Trophoblast cell (in vitro differentiated cells and primary cell): ENCODE results near the gene ABCE1.

Source experiments
- DNase-seq, 2 donors: peaks; one replicate each; pipeline ENCODE4 v3.0.0-alpha.2; 2016
- H2AFZ ChIP-seq: 2 replicates; pipeline ENCODE4 v1.6.1; 2013; ENCODE audit warnings: low read length, moderate library complexity, mild to moderate bottlenecking; ENCODE audit not compliant: insufficient read depth, poor library complexity
- H2AK5ac ChIP-seq: 2 replicates; pipeline ENCODE4 v1.6.1; 2013; ENCODE audit warnings: mild to moderate bottlenecking, low read length
- H2BK120ac ChIP-seq: 2 replicates; pipeline ENCODE4 v1.6.1; 2013; ENCODE audit warnings: low read length, mild to moderate bottlenecking, moderate library complexity; ENCODE audit not compliant: insufficient read depth, poor library complexity
- H2BK12ac ChIP-seq: 2 replicates; pipeline ENCODE4 v1.6.1; 2013; ENCODE audit warnings: mild to moderate bottlenecking, low read length, moderate library complexity
- H2BK5ac ChIP-seq: 2 replicates; pipeline ENCODE4 v1.6.1; 2013; ENCODE audit warnings: low read length, low read depth, moderate library complexity, mild to moderate bottlenecking; ENCODE audit not compliant: poor library complexity
- H3K14ac ChIP-seq: 2 replicates; pipeline ENCODE4 v1.6.1; 2013; ENCODE audit warnings: mild to moderate bottlenecking, low read length
- H3K18ac ChIP-seq: 2 replicates; pipeline ENCODE4 v1.6.1; 2013; ENCODE audit warnings: mild to moderate bottlenecking, low read length
- H3K23ac ChIP-seq: 2 replicates; pipeline ENCODE4 v1.6.1; 2013; ENCODE audit warnings: low read length
- H3K27ac ChIP-seq: 2 replicates; pipeline ENCODE4 v1.5.1; 2013; ENCODE audit warnings: low read depth, mild to moderate bottlenecking, inconsistent platforms, low read length, moderate library complexity
- H3K27me3 ChIP-seq: 2 replicates; pipeline ENCODE4 v1.6.1; 2013; ENCODE audit warnings: inconsistent platforms, mild to moderate bottlenecking, low read length, moderate library complexity; ENCODE audit not compliant: insufficient read depth
- H3K36me3 ChIP-seq, 2 experiments: 1 replicate in 1 of 2; 2 replicates in 1 of 2; pipeline ENCODE4 v1.6.1; 2013; ENCODE audit warnings: low read length in 2 of 2, mild to moderate bottlenecking in 2 of 2, moderate library complexity in 1 of 2; ENCODE audit not compliant: insufficient read depth in 2 of 2, control insufficient read depth in 1 of 2
- H3K4ac ChIP-seq: 2 replicates; pipeline ENCODE4 v1.6.1; 2013; ENCODE audit warnings: low read depth, mild to moderate bottlenecking, low read length, moderate library complexity
- H3K4me1 ChIP-seq, 2 experiments: 1 replicate in 1 of 2; 2 replicates in 1 of 2; pipeline ENCODE4 v1.6.1; 2013; ENCODE audit warnings: low read length in 2 of 2, mild to moderate bottlenecking in 2 of 2, moderate library complexity in 1 of 2; ENCODE audit not compliant: insufficient read depth in 2 of 2, control insufficient read depth in 1 of 2
- H3K4me2 ChIP-seq: 2 replicates; pipeline ENCODE4 v1.6.1; 2013; ENCODE audit warnings: inconsistent platforms, mild to moderate bottlenecking, low read length, moderate library complexity
- H3K4me3 ChIP-seq: 2 replicates; pipeline ENCODE4 v1.5.1; 2013; ENCODE audit warnings: mild to moderate bottlenecking, low read depth, low read length, inconsistent platforms
- H3K79me1 ChIP-seq: one replicate; pipeline ENCODE4 v1.6.1; 2013; ENCODE audit warnings: low read length
- H3K79me2 ChIP-seq: 2 replicates; pipeline ENCODE4 v1.6.1; 2013; ENCODE audit warnings: low read length, mild to moderate bottlenecking; ENCODE audit not compliant: control insufficient read depth, insufficient read depth, poor library complexity
- H3K9ac ChIP-seq: 2 replicates; pipeline ENCODE4 v1.6.1; 2013; ENCODE audit warnings: mild to moderate bottlenecking, low read length
- H3K9me3 ChIP-seq: 2 replicates; pipeline ENCODE4 v1.6.1; 2013; ENCODE audit warnings: low read depth, mild to moderate bottlenecking, control low read depth, inconsistent platforms, low read length; ENCODE audit not compliant: insufficient read depth
- H4K12ac ChIP-seq: 2 replicates; pipeline ENCODE4 v1.6.1; 2013; ENCODE audit warnings: low read depth, mild to moderate bottlenecking, low read length, moderate library complexity
- H4K8ac ChIP-seq: 2 replicates; pipeline ENCODE4 v1.6.1; 2013; ENCODE audit warnings: low read depth, mild to moderate bottlenecking, low read length, moderate library complexity
- H4K91ac ChIP-seq: one replicate; pipeline ENCODE4 v1.6.1; 2013; ENCODE audit warnings: low read depth, mild to moderate bottlenecking, low read length, moderate library complexity
- WGBS: extraction: QIAGEN DNeasy Blood & Tissue Kit; methylation state at CpG from one replicate; pipeline ENCODE4 v1.1.7; 2013; ENCODE audit warnings: missing lambda C conversion rate; ENCODE audit not compliant: insufficient read length, insufficient coverage; ENCODE audit errors: extremely low coverage; 5-methylcytosine and 5-hydroxymethylcytosine counted together

The ABCE1 gene

GRCh38 chr4:145069361-145069760 lies 28.8 kb upstream of the ABCE1 start:
- H4K8ac ChIP-seq = no peak overlapping the region
- H3K18ac ChIP-seq = no peak overlapping the region
- H2BK120ac ChIP-seq = no peak overlapping the region
- no peak overlapping the region for H3K14ac ChIP-seq
- H4K91ac ChIP-seq = no peak overlapping the region
- no peaks in the 10 kb centered on the region for H3K4me1 ChIP-seq
- no peaks in the 10 kb centered on the region for H3K27me3 ChIP-seq
- no peaks in the 10 kb centered on the region for H3K79me2 ChIP-seq
- H3K9me3 ChIP-seq = no peaks in the 10 kb centered on the region
- no peak overlapping the region for H3K27ac ChIP-seq
- no peak overlapping the region for H3K9ac ChIP-seq
- WGBS = no CpG with 5 or more reads among the region's 3 CpGs
- peaks cover 0 to 1% of the 10 kb centered on the region in 2 experiments for H3K36me3 ChIP-seq
- no peak overlapping the region for H3K4me2 ChIP-seq
- H4K12ac ChIP-seq = no peak overlapping the region
- no peak overlapping the region for H2BK5ac ChIP-seq
- H3K23ac ChIP-seq = no peak overlapping the region
- H3K4ac ChIP-seq = no peak overlapping the region
- peak in 1 of 2 donors; percentile 42 for DNase-seq
- H3K79me1 ChIP-seq = no peaks in the 10 kb centered on the region
- no peak overlapping the region for H2AK5ac ChIP-seq
- H3K4me3 ChIP-seq = no peak overlapping the region
- no peak overlapping the region for H2BK12ac ChIP-seq
- H2AFZ ChIP-seq = no peak overlapping the region

GRCh38 chr4:145071560-145071959 lies 26.6 kb upstream of the ABCE1 start:
- H4K12ac ChIP-seq = no peak overlapping the region
- peaks cover 4 to 6% of the 10 kb centered on the region in 2 experiments for H3K36me3 ChIP-seq
- no peaks in the 10 kb centered on the region for H3K4me1 ChIP-seq
- no peak overlapping the region for H3K4me2 ChIP-seq
- H2BK12ac ChIP-seq = no peak overlapping the region
- H3K27me3 ChIP-seq = no peaks in the 10 kb centered on the region
- H2AK5ac ChIP-seq = no peak overlapping the region
- no peak overlapping the region for H3K4ac ChIP-seq
- H3K4me3 ChIP-seq = no peak overlapping the region
- no peak overlapping the region for H3K18ac ChIP-seq
- H3K9ac ChIP-seq = no peak overlapping the region
- no peak overlapping the region for H4K91ac ChIP-seq
- H3K27ac ChIP-seq = no peak overlapping the region
- no peak overlapping the region for H4K8ac ChIP-seq
- H3K79me2 ChIP-seq = no peaks in the 10 kb centered on the region
- no peak overlapping the region for H2AFZ ChIP-seq
- no CpG with 5 or more reads among the region's 2 CpGs for WGBS
- H3K23ac ChIP-seq = no peak overlapping the region
- no peak for DNase-seq
- H3K9me3 ChIP-seq = no peaks in the 10 kb centered on the region
- no peak overlapping the region for H2BK5ac ChIP-seq
- H2BK120ac ChIP-seq = no peak overlapping the region
- H3K79me1 ChIP-seq = no peaks in the 10 kb centered on the region
- no peak overlapping the region for H3K14ac ChIP-seq

DNA sequence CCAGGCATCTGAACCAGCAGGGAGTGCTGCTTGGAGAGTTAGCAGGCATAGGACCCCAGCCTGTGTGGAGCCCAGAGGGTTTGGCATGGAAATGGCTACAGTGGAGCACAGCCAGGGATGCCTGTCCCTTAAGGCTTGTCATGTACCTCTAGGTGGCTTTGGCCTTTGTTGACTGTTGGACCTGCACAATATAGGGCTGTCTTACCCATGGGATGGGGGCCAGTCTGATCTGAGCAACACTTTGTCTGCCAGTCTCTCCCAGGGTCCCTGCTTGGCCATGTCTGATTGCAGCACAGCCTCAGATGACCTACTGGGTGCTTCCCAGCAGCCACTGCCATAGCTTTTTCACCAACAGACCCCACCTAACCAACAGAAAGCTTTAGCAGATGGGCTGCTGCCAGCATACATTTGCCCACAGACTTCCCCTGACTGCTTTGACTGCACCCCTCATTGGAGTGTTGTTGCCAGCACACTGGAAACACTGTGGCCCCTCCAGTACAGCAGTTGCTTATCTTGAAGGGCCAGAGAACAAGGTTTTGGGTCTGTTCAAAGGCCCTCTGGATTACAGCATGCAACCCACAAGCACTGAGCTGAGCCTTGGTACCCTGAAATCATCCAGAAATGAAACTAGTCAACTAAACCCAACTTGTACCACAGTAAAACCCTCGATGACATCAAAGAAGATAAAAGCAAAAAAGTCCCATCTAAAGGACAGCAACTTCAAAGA lies 22.2 kb upstream of the ABCE1 start:
- no peak overlapping the region for H3K4ac ChIP-seq
- no peak overlapping the region for H3K18ac ChIP-seq
- H3K14ac ChIP-seq = no peak overlapping the region
- no peaks in the 10 kb centered on the region for H3K79me1 ChIP-seq
- H4K91ac ChIP-seq = no peak overlapping the region
- H3K9ac ChIP-seq = peak overlapping the region; percentile 33
- H4K12ac ChIP-seq = no peak overlapping the region
- H3K4me3 ChIP-seq = no peak overlapping the region
- H2BK12ac ChIP-seq = no peak overlapping the region
- no peaks in the 10 kb centered on the region for H3K9me3 ChIP-seq
- no peak overlapping the region for H2AFZ ChIP-seq
- no peak for DNase-seq
- no peak overlapping the region for H3K4me2 ChIP-seq
- no peak overlapping the region for H2AK5ac ChIP-seq
- H4K8ac ChIP-seq = no peak overlapping the region
- H3K27ac ChIP-seq = no peak overlapping the region
- H2BK120ac ChIP-seq = no peak overlapping the region
- peak overlapping the region; percentile 49 for H3K23ac ChIP-seq
- H3K27me3 ChIP-seq = no peaks in the 10 kb centered on the region
- H3K4me1 ChIP-seq = no peaks in the 10 kb centered on the region
- no peaks in the 10 kb centered on the region for H3K79me2 ChIP-seq
- H3K36me3 ChIP-seq = peaks cover 5 to 6% of the 10 kb centered on the region in 2 experiments
- no CpG with 5 or more reads among the region's 1 CpG for WGBS
- H2BK5ac ChIP-seq = no peak overlapping the region

DNA sequence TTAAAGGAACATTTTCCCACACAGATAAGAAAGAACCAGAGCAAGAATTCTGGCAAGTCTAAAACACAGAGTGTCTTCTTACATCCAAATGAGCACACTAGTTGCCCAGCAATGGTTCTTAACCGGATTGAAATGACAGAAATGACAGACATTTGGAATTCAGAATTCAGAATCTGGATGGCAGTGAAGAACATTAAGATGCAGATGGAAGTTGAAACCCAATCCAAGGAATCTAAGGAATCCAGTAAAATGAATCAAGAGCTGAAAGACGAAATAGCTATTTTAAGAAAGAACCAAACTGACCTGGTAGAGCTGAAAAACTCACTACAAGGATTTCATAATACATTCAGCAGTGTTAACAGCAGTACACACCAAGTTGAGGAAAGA lies 21.6 kb upstream of the ABCE1 start:
- Histone ChIP-seq H3K23ac (no peak overlapping the region), H3K9ac (no peak overlapping the region), H4K12ac (no peak overlapping the region), H3K4me2 (no peak overlapping the region), H2BK12ac (no peak overlapping the region), H2AK5ac (no peak overlapping the region), H3K27ac (no peak overlapping the region), H3K18ac (no peak overlapping the region), H3K79me2 (no peaks in the 10 kb centered on the region), H3K4me1 (no peaks in the 10 kb centered on the region), H3K9me3 (no peaks in the 10 kb centered on the region), H3K27me3 (no peaks in the 10 kb centered on the region), H2AFZ (no peak overlapping the region), H3K4me3 (no peak overlapping the region), H4K91ac (no peak overlapping the region), H2BK5ac (no peak overlapping the region), H3K36me3 (peaks cover 5 to 6% of the 10 kb centered on the region in 2 experiments), H3K79me1 (no peaks in the 10 kb centered on the region), H2BK120ac (no peak overlapping the region), H4K8ac (no peak overlapping the region), H3K4ac (no peak overlapping the region), H3K14ac (no peak overlapping the region)
- no CpG with 5 or more reads among the region's 2 CpGs for WGBS
- peak in 1 of 2 donors; percentile 18 for DNase-seq
